Measurements from ENCODE around the gene DET1.

- TF ChIP-seq ZNF232 (CRISPR knock-in tag; IDR thresholded peaks at IDR 0.05) (no peak), CTCF (IDR thresholded peaks at IDR 0.05) (no peak), USF2 (CRISPR knock-in tag; IDR thresholded peaks at IDR 0.05) (no peak), CDX4 (CRISPR knock-in tag; IDR thresholded peaks at IDR 0.05; ENCODE audit: borderline replicate concordance) (no peak), RELA (CRISPR knock-in tag; IDR thresholded peaks at IDR 0.05; ENCODE audit: borderline replicate concordance) (no peak), NR2C2 (CRISPR knock-in tag; IDR thresholded peaks at IDR 0.05) (no peak), ATF2 (CRISPR knock-in tag; IDR thresholded peaks at IDR 0.05; ENCODE audit: borderline replicate concordance, low read depth) (no peak), CREB1 (CRISPR knock-in tag; IDR thresholded peaks at IDR 0.05) (no peak)
These were observed 67.3 kb downstream of the DET1 start for GRCh38 chr15:88479169-88479568.
